Naive thymus-derived CD4-positive, alpha-beta T cell (primary cell): ENCODE measurements around the gene VRK3. TPM values are rescaled to one million over a fixed set of nuclear protein-coding genes. Genes with fewer than 3 reads are reported as not detected.
A peak's percentile ranks its signal among the peaks of the same experiment; 100 is the strongest.

Experiments
- ATAC-seq: fragments of 150-1000 bp; cut with Tn5 transposase; 2 replicates; pipeline ENCODE4 v1.10.0; 2021; ENCODE audit warnings: mild to moderate bottlenecking, moderate library complexity
- CTCF ChIA-PET: fragments of 350-600 bp; sonication (Branson Sonifier 250); formaldehyde crosslinking; loops from one replicate; lab custom pipeline; 2021; ENCODE audit warnings: antibody characterized with exemption; lab: Charles Lee
- POLR2A ChIA-PET: fragments of 350-600 bp; sonication (Branson Sonifier 250); formaldehyde crosslinking; loops from one replicate; lab custom pipeline; 2021; ENCODE audit warnings: antibody characterized with exemption, inconsistent platforms; lab: Charles Lee
- DNase-seq, 9 donors: peaks; one replicate each; pipeline versions ENCODE4 v3.0.0 to v3.0.0-alpha.2; 2020 to 2022; ENCODE audit warnings: mixed read lengths in 1 of 9
- H3K27ac ChIP-seq: one replicate; pipeline ENCODE4 v1.7.0; 2013; ENCODE audit warnings: mild to moderate bottlenecking, low read depth, low read length, moderate library complexity
- H3K27me3 ChIP-seq, 2 donors: one replicate each; pipeline ENCODE4 v1.7.0; 2013; ENCODE audit warnings: low read length in 2 of 2, mild to moderate bottlenecking in 2 of 2, moderate library complexity in 2 of 2; ENCODE audit not compliant: control insufficient read depth in 2 of 2, insufficient read depth in 2 of 2
- H3K36me3 ChIP-seq, 3 experiments: 1 replicate in 2 of 3; 2 replicates in 1 of 3; pipeline ENCODE4 v1.7.0; 2013; ENCODE audit warnings: low read length in 3 of 3, mild to moderate bottlenecking in 3 of 3, moderate library complexity in 1 of 3; ENCODE audit not compliant: insufficient read depth in 3 of 3, control insufficient read depth in 2 of 3
- H3K4me1 ChIP-seq, 2 donors: one replicate each; pipeline ENCODE4 v1.7.0; 2013; ENCODE audit warnings: low read length in 2 of 2, mild to moderate bottlenecking in 2 of 2, moderate library complexity in 1 of 2; ENCODE audit not compliant: control insufficient read depth in 2 of 2, insufficient read depth in 2 of 2
- H3K4me3 ChIP-seq: 2 replicates; pipeline ENCODE4 v1.7.0; 2013; ENCODE audit warnings: mild to moderate bottlenecking, low read length
- H3K9me3 ChIP-seq, 3 experiments: 1 replicate in 2 of 3; 2 replicates in 1 of 3; pipeline ENCODE4 v1.7.0; 2013; ENCODE audit warnings: low read length in 3 of 3; ENCODE audit not compliant: control insufficient read depth in 2 of 3
- H3K27ac Mint-ChIP-seq, 9 donors: one replicate each; pipeline ENCODE4 v1.8.0; 2020 to 2022; ENCODE audit warnings: mixed read lengths in 9 of 9, mild to moderate bottlenecking in 8 of 9, moderate library complexity in 5 of 9, inconsistent platforms in 2 of 9
- H3K27me3 Mint-ChIP-seq, 5 donors: one replicate each; pipeline ENCODE4 v1.8.0; 2021 to 2022; ENCODE audit warnings: mixed read lengths in 5 of 5, mild to moderate bottlenecking in 1 of 5
- H3K36me3 Mint-ChIP-seq, 5 donors: one replicate each; pipeline ENCODE4 v1.8.0; 2020 to 2022; ENCODE audit warnings: mixed read lengths in 5 of 5, mild to moderate bottlenecking in 3 of 5, inconsistent platforms in 1 of 5
- H3K4me1 Mint-ChIP-seq, 7 donors: one replicate each; pipeline ENCODE4 v1.8.0; 2020 to 2022; ENCODE audit warnings: mixed read lengths in 7 of 7, mild to moderate bottlenecking in 3 of 7, inconsistent platforms in 1 of 7
- H3K4me3 Mint-ChIP-seq, 10 donors: one replicate each; pipeline ENCODE4 v1.8.0; 2020 to 2022; ENCODE audit warnings: mild to moderate bottlenecking in 10 of 10, mixed read lengths in 10 of 10, moderate library complexity in 6 of 10, inconsistent platforms in 2 of 10
- H3K9me3 Mint-ChIP-seq, 11 donors: one replicate each; pipeline ENCODE4 v1.8.0; 2020 to 2022; ENCODE audit warnings: mixed read lengths in 11 of 11, mild to moderate bottlenecking in 4 of 11, inconsistent platforms in 1 of 11, moderate library complexity in 1 of 11
- intact Hi-C, 2 donors: fragments of 100-400 bp; cut with micrococcal nuclease; formaldehyde crosslinking; loops; one replicate each; pipeline ENCODE4 v1.15.1; 2023
- polyA plus RNA-seq, 2 donors: library from polyadenylated mRNA; unstranded; fragments of 300-500 nt; fragmentation: Illumina TruSeq; gene quantifications; one replicate each; pipeline ENCODE4 v1.2.3, GENCODE V29; 2021
- total RNA-seq, 6 experiments: library from RNA in 5 of 6; stranded (reverse) in 5 of 6; gene quantifications; 1 replicate in 5 of 6; 2 replicates in 1 of 6; pipeline ENCODE4 v1.2.3 and lab custom pipeline; 2021 to 2026

The VRK3 gene
- total and polyA plus RNA-seq, 7 experiments from 2014 or later = 70.6 to 121 (median 84.7) TPM

DNA sequence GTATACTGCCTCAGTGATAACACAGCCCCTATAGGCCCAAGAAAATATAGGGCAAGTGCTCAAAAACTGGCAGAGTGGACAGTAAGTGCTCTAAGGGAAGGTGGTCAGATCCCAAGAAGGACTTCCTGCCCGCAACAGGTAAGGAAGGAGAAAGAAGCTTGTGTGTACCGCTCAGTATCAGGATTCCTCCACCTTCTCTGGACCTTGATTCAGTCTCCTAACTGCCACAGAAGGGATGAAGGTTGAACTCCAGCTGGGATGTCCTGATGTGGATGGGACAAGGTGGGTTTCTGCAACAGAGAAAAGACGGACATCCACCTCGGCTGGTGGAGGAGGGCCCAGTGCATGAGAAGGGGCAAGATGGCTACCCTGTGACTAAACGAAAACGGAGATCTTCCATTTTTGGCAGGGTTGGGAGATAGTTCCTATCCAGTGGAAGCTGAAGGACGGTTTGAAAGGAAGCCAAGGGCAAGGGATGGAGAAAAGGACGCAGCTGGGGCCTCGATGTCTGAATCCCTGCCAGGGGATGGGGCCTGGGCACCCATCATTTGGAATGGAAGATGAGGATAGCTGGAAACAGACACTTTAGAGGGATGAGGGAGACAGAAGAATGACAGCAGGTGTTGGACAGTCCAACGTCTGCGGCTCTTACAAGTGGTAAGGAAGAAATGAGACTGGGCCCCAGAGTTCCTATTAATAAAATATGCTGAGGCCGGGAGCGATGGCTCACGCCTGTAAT, 97.5 kb downstream of the VRK3 start:
- ATAC-seq (no peak), DNase-seq (no peak)
- H3K4me1 Mint-ChIP-seq = peaks cover 37 to 76% (median 70%) of the 10 kb centered on the region in 7 donors
- peak overlapping the region; percentile 13 for H3K4me3 ChIP-seq
- peaks cover 0 to 17% (median 3%) of the 10 kb centered on the region in 11 donors for H3K9me3 Mint-ChIP-seq
- peaks cover 0 to 38% (median 4%) of the 10 kb centered on the region in 3 experiments for H3K36me3 ChIP-seq
- H3K36me3 Mint-ChIP-seq = peaks cover 0 to 52% (median 11%) of the 10 kb centered on the region in 5 donors
- peak overlapping the region; percentile 89 to 100 (median 97) for H3K4me3 Mint-ChIP-seq
- peaks cover 25 to 28% of the 10 kb centered on the region in 2 donors for H3K4me1 ChIP-seq
- peaks cover 0 to 3% (median 0%) of the 10 kb centered on the region in 5 donors for H3K27me3 Mint-ChIP-seq
- ChIA-PET POLR2A (interaction anchor here (0.6 to 2.4 kb wide), 8 partner anchors 11 to 288 kb away, joined by 3 to 7 read pairs (median 4); partner anchors contain the start of genes AKT1S1, RRAS, TBC1D17 and VRK3), CTCF (no interaction called here)
- no peaks in the 10 kb centered on the region for H3K9me3 ChIP-seq
- intact Hi-C loops = loop anchor here (2.0 to 5.0 kb wide), 3 partner anchors 59 to 400 kb away; partner anchors contain the start of genes KCNC3 (in 1 of the 2) and PTOV1 (in 1 of the 2)
- no peaks in the 10 kb centered on the region for H3K27me3 ChIP-seq
- H3K27ac Mint-ChIP-seq = peak overlapping the region; percentile 74 to 97 (median 91)
- H3K27ac ChIP-seq = peak overlapping the region; percentile 34

DNA sequence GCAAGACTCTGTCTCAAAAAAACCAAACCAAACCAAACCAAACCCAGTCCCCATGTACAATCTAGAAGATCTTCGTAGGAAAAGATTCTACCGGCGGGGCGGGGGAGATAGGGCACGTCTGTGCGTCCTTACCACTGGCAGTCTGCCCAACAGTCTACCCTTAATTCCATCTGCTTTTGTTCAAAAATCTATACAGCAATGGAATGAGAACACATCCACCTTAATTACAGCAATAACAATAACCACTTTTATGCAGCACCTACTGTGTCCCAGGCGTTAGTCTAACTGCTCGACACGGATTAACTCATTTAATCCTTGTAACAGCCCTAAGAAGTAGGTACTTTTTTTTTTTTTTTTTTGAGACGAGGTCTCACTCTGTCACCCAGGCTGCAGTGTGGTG, 98.7 kb downstream of the VRK3 start:
- no peak overlapping the region for H3K27ac ChIP-seq
- DNase-seq (no peak), ATAC-seq (no peak)
- Mint-ChIP-seq H3K27me3 (peaks cover 0 to 3% (median 0%) of the 10 kb centered on the region in 5 donors), H3K36me3 (peaks cover 0 to 50% (median 5%) of the 10 kb centered on the region in 5 donors), H3K4me1 (peaks cover 35 to 73% (median 64%) of the 10 kb centered on the region in 7 donors), H3K27ac (peak overlapping the region in 1 of 9 donors; percentile 23), H3K9me3 (peaks cover 0 to 17% (median 0%) of the 10 kb centered on the region in 11 donors), H3K4me3 (peak overlapping the region in 3 of 10 donors; percentile 17 to 63 (median 30))
- CTCF ChIA-PET = no interaction called here
- H3K27me3 ChIP-seq = no peaks in the 10 kb centered on the region
- H3K4me1 ChIP-seq = peaks cover 19 to 20% of the 10 kb centered on the region in 2 donors
- intact Hi-C loops = loop anchor here in 1 of 2 donors (5.0 kb wide), 1 partner anchor 401 kb away; the partner anchor contains the start of gene KCNC3
- peaks cover 0 to 49% (median 7%) of the 10 kb centered on the region in 3 experiments for H3K36me3 ChIP-seq
- POLR2A ChIA-PET = interaction anchor here (1.7 kb wide), 1 partner anchor 49 kb away, joined by 7 read pairs; the partner anchor contains the start of genes AKT1S1 and TBC1D17
- no peaks in the 10 kb centered on the region for H3K9me3 ChIP-seq
- H3K4me3 ChIP-seq = no peak overlapping the region

Other genes starting within 250 kb of the VRK3 start
- gene FUZ, start 212.1 kb downstream of the VRK3 start, total RNA-seq = 10 to 100 TPM; 16.0 to 28.4 (median 26.8) TPM
- 1 to 10 TPM; 3.8 to 6.3 TPM for gene FUZ, start 212.1 kb downstream of the VRK3 start, polyA plus RNA-seq
- 10 to 100 TPM; 36.8 to 75.2 (median 55.4) TPM for gene MED25, start 207.1 kb downstream of the VRK3 start, total RNA-seq
- 10 to 100 TPM; 10.8 to 16.7 TPM for gene MED25, start 207.1 kb downstream of the VRK3 start, polyA plus RNA-seq
- 100 to 1,000 TPM in 4 of 5 experiments, 10 to 100 TPM in 1; 92.8 to 170 (median 160) TPM for gene PTOV1, start 174.2 kb downstream of the VRK3 start, total RNA-seq
- gene PTOV1, start 174.2 kb downstream of the VRK3 start, polyA plus RNA-seq = 10 to 100 TPM; 49.0 to 68.6 TPM
- gene PNKP, start 157.8 kb downstream of the VRK3 start, total RNA-seq = 100 to 1,000 TPM; 141 to 174 (median 154) TPM
- 10 to 100 TPM; 19.4 to 24.8 TPM for gene PNKP, start 157.8 kb downstream of the VRK3 start, polyA plus RNA-seq
- gene AKT1S1, start 148.0 kb downstream of the VRK3 start, total RNA-seq = 10 to 100 TPM; 15.9 to 25.7 (median 21.2) TPM
- gene AKT1S1, start 148.0 kb downstream of the VRK3 start, polyA plus RNA-seq = 1 to 10 TPM; 4.7 to 5.8 TPM
- 100 to 1,000 TPM in 1 of 5 experiments, 10 to 100 TPM in 4; 42.9 to 106 (median 53.0) TPM for gene TBC1D17, start 147.7 kb downstream of the VRK3 start, total RNA-seq
- gene TBC1D17, start 147.7 kb downstream of the VRK3 start, polyA plus RNA-seq = 10 to 100 TPM; 11.6 to 22.2 TPM
- 1 to 10 TPM; 1.2 to 6.8 (median 1.9) TPM for gene IL4I1, start 128.5 kb downstream of the VRK3 start, total RNA-seq
- not detected for gene IL4I1, start 128.5 kb downstream of the VRK3 start, polyA plus RNA-seq
- 10 to 100 TPM in 3 of 5 experiments, 1 to 10 TPM in 2; 5.9 to 16.1 (median 14.9) TPM for gene ATF5, start 96.2 kb downstream of the VRK3 start, total RNA-seq
- 1 to 10 TPM; 1.6 to 1.9 TPM for gene ATF5, start 96.2 kb downstream of the VRK3 start, polyA plus RNA-seq
- gene NUP62, start 95.9 kb downstream of the VRK3 start, total RNA-seq = 100 to 1,000 TPM in 1 of 5 experiments, 10 to 100 TPM in 4; 26.9 to 130 (median 52.4) TPM
- 10 to 100 TPM; 46.3 to 65.0 TPM for gene NUP62, start 95.9 kb downstream of the VRK3 start, polyA plus RNA-seq
- 1 to 10 TPM in 1 of 5 experiments, under 1 TPM in 3, not detected in 1; 0.14 to 1.3 (median 0.39) TPM for gene SIGLEC11, start 64.2 kb downstream of the VRK3 start, total RNA-seq
- not detected for gene SIGLEC11, start 64.2 kb downstream of the VRK3 start, polyA plus RNA-seq
- gene ZNF473, start 633 bp upstream of the VRK3 start, total RNA-seq = 10 to 100 TPM in 2 of 5 experiments, 1 to 10 TPM in 3; 6.3 to 13.9 (median 9.6) TPM
- 1 to 10 TPM; 2.8 to 7.5 TPM for gene ZNF473, start 633 bp upstream of the VRK3 start, polyA plus RNA-seq
- not detected for gene IZUMO2, start 137.9 kb upstream of the VRK3 start, total RNA-seq
- not detected for gene IZUMO2, start 137.9 kb upstream of the VRK3 start, polyA plus RNA-seq
- gene MYH14, start 178.2 kb upstream of the VRK3 start, total RNA-seq = not detected
- gene MYH14, start 178.2 kb upstream of the VRK3 start, polyA plus RNA-seq = not detected